ENCODE data around the gene CUTA. TPM values are rescaled to one million over a fixed set of nuclear protein-coding genes. Genes with fewer than 3 reads are reported as not detected.
A peak's percentile ranks its signal among the peaks of the same experiment; 100 is the strongest.

The CUTA gene
- total and polyA plus RNA-seq, 2 of the 13 experiments (the other 11 are each of a cell fraction or from before 2014, with no cell fraction given): 170 to 180 TPM

- peak; percentile 97 for TF ChIP-seq TFDP1 (CRISPR knock-in tag; IDR thresholded peaks at IDR 0.05; ENCODE audit: borderline replicate concordance)
- TF ChIP-seq ZNF646 (CRISPR knock-in tag; IDR thresholded peaks at IDR 0.05): no peak
- TF ChIP-seq ZNF768 (CRISPR knock-in tag; IDR thresholded peaks at IDR 0.05): peak; percentile 80; the same call in 1 of the 2 replicates
- peak; percentile 21 for TF ChIP-seq ZNF264 (CRISPR knock-in tag; IDR thresholded peaks at IDR 0.05)
- TF ChIP-seq CSRNP2 (CRISPR knock-in tag; conservative IDR thresholded peaks at IDR 0.05; ENCODE audit: low read depth): peak; percentile 82; the same call in 1 of the 2 replicates
- peak; percentile 98 for TF ChIP-seq PHF21A (CRISPR knock-in tag; IDR thresholded peaks at IDR 0.05)
- TF ChIP-seq RFXANK (CRISPR knock-in tag; IDR thresholded peaks at IDR 0.05): no peak; the same call in 1 of the 2 replicates
- TF ChIP-seq SNAPC2 (CRISPR knock-in tag; IDR thresholded peaks at IDR 0.05): peak; percentile 65; the same call in 1 of the 2 replicates
- no peak for TF ChIP-seq POLR2AphosphoS2 (IDR thresholded peaks at IDR 0.05; ENCODE audit: low read depth, low read length)
- no peak for TF ChIP-seq FOXP1 (IDR thresholded peaks at IDR 0.05)
- peak; percentile 25; the same call in 1 of the 2 replicates for TF ChIP-seq FOXP1 (CRISPR knock-in tag; IDR thresholded peaks at IDR 0.05)
- no peak for TF ChIP-seq NBN (conservative IDR thresholded peaks at IDR 0.05)
- peak; percentile 68; the same call in 1 of the 2 replicates for TF ChIP-seq ZNF691 (CRISPR knock-in tag; IDR thresholded peaks at IDR 0.05; ENCODE audit: borderline replicate concordance, low read depth)
- TF ChIP-seq ZFP82 (CRISPR knock-in tag; IDR thresholded peaks at IDR 0.05; ENCODE audit: borderline replicate concordance): peak; percentile 86; the same call in 1 of the 2 replicates
- no peak for TF ChIP-seq HNF1A (IDR thresholded peaks at IDR 0.05; ENCODE audit: low read depth)
- peak; percentile 73; the same call in 1 of the 2 replicates for TF ChIP-seq HNF1A (CRISPR knock-in tag; IDR thresholded peaks at IDR 0.05; ENCODE audit: borderline replicate concordance)
Observed at GRCh38 chr6:33391278-33391921, 26.5 kb downstream of the CUTA start, which contains the start of gene KIFC1 (continued).

All from HepG2 (cell line).